HG03342 (cell line): ENCODE results near the gene SPTLC3.

Experiments
- ATAC-seq: cut with Tn5 transposase; IDR thresholded peaks from one replicate; pipeline ENCODE4 v1.9.1; 2021; ENCODE audit warnings: mild to moderate bottlenecking, moderate library complexity; ENCODE audit not compliant: unreplicated experiment

The SPTLC3 gene

GRCh38 chr20:13174402-13174801, 165.6 kb downstream of the SPTLC3 start:
- ATAC-seq = peak; percentile 57

GRCh38 chr20:13180986-13181889, 172.5 kb downstream of the SPTLC3 start:
- no peak for ATAC-seq

GRCh38 chr20:13183005-13183404, 174.2 kb downstream of the SPTLC3 start:
- ATAC-seq = no peak

- no peak for ATAC-seq
Measured at GRCh38 chr20:13186043-13186774, 177.4 kb downstream of the SPTLC3 start.

GRCh38 chr20:13187899-13188298, 179.1 kb downstream of the SPTLC3 start:
- no peak for ATAC-seq

- ATAC-seq = no peak
Measured at GRCh38 chr20:13199279-13199678, 190.5 kb downstream of the SPTLC3 start.

- no peak for ATAC-seq
Measured at GRCh38 chr20:13200767-13201500, 192.2 kb downstream of the SPTLC3 start.

- ATAC-seq = no peak
Measured at GRCh38 chr20:13202565-13202964, 193.8 kb downstream of the SPTLC3 start.

GRCh38 chr20:13205425-13205824, 196.7 kb downstream of the SPTLC3 start:
- ATAC-seq = no peak

GRCh38 chr20:13205848-13206434, 197.2 kb downstream of the SPTLC3 start:
- ATAC-seq = no peak

GRCh38 chr20:13207016-13207415, 198.2 kb downstream of the SPTLC3 start:
- ATAC-seq = no peak

GRCh38 chr20:13211956-13212618, 203.3 kb downstream of the SPTLC3 start:
- ATAC-seq = no peak

- ATAC-seq = no peak
Measured at GRCh38 chr20:13212750-13213149, 204.0 kb downstream of the SPTLC3 start.

- ATAC-seq = no peak
Measured at GRCh38 chr20:13213335-13213734, 204.6 kb downstream of the SPTLC3 start.

GRCh38 chr20:13216533-13216932, 207.8 kb downstream of the SPTLC3 start:
- ATAC-seq = no peak
